ENCODE results near the gene LIPC.

LIPC gene

GRCh38 chr15:58497046-58497785 is 65.4 kb downstream of the LIPC start:
- Mint-ChIP-seq H3K27me3 (no peaks in the 10 kb centered on the region), H3K4me3 (no peak overlapping the region), H3K4me1 (peaks cover 49% of the 10 kb centered on the region), H3K27ac (no peak overlapping the region), H3K9me3 (no peaks in the 10 kb centered on the region), H3K36me3 (no peaks in the 10 kb centered on the region)

- Mint-ChIP-seq H3K4me1 (peaks cover 38% of the 10 kb centered on the region), H3K27ac (no peak overlapping the region), H3K4me3 (no peak overlapping the region), H3K9me3 (no peaks in the 10 kb centered on the region), H3K27me3 (no peaks in the 10 kb centered on the region), H3K36me3 (no peaks in the 10 kb centered on the region)
These were observed 67.2 kb downstream of the LIPC start for GRCh38 chr15:58498821-58499580.

GRCh38 chr15:58501006-58501405 is 69.2 kb downstream of the LIPC start:
- H3K4me1 Mint-ChIP-seq, result peaks cover 40% of the 10 kb centered on the region
- H3K4me3 Mint-ChIP-seq, result no peak overlapping the region
- H3K36me3 Mint-ChIP-seq, result no peaks in the 10 kb centered on the region
- H3K27me3 Mint-ChIP-seq, result no peaks in the 10 kb centered on the region
- no peaks in the 10 kb centered on the region for H3K9me3 Mint-ChIP-seq
- no peak overlapping the region for H3K27ac Mint-ChIP-seq

DNA sequence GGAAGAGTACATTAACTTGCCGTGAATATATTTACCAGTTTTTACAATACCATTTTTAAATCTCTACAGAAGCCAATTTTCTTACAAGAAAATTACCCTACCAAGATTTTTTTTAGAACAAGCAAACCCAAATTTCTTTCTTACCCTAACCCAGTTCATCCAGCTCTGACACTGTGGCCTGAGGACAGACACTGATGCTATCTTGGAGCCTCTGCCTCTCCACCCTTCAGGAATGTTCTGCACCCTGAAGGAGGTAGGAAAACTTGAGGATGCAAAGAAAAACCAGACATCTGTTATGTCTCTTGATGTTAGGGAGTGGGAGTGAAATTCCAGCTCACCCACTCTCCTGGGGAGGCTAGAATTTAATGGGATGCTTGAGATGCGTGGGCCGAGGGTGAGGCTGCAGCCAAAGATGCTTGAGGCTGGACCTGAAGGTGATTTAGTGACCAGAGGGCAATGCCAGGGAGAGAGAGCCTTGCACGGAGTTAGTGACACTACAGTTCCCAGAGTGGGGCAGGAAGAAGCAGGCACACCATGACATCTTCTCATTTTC is 69.9 kb downstream of the LIPC start:
- no peak overlapping the region for H3K4me3 Mint-ChIP-seq
- H3K36me3 Mint-ChIP-seq, result no peaks in the 10 kb centered on the region
- no peak overlapping the region for H3K27ac Mint-ChIP-seq
- no peaks in the 10 kb centered on the region for H3K27me3 Mint-ChIP-seq
- H3K9me3 Mint-ChIP-seq, result no peaks in the 10 kb centered on the region
- peaks cover 40% of the 10 kb centered on the region for H3K4me1 Mint-ChIP-seq

DNA sequence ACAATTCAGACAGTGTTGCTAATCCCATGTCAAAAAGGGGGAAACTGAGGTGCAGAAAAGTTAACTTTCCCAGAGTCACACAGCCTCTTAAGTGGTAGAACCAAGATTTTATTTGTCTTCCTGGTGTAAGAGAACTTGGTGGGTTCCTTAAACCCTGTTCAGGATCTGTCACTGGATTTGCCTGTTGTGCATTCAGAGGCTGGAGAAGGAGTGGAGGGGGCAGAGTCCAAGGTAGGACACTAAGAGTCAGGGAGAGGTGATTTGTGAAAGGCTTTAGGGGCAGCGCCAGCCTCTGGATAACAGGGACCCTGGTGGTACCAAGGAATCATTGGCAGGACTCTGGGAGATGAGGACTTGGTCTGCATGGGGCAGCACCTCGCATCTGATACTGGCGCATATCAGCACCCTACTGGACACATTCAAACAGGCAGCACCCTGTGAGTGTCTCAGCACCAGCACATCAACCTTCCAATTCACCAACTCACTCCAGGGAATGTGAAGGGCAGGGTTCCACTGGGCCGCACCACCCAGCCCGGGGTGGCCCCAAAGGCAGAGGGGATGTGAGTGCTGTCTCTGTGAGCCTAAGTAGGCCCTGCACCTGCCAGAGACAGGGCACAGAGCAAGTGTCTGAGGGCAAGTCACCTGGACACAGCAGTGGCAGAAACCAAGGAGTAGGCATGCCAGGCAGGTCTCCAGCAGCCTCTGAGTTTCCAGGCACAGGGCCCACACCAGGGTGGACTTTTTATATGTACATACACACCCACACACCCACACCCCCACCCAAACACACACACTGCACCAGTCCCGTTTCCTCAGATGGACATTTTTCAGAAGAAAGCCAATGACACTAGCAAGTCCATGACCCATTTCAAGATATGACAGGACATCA is 71.6 kb downstream of the LIPC start:
- Mint-ChIP-seq H3K9me3 (no peaks in the 10 kb centered on the region), H3K4me1 (peaks cover 32% of the 10 kb centered on the region), H3K27me3 (no peaks in the 10 kb centered on the region), H3K27ac (no peak overlapping the region), H3K4me3 (no peak overlapping the region), H3K36me3 (no peaks in the 10 kb centered on the region)

DNA sequence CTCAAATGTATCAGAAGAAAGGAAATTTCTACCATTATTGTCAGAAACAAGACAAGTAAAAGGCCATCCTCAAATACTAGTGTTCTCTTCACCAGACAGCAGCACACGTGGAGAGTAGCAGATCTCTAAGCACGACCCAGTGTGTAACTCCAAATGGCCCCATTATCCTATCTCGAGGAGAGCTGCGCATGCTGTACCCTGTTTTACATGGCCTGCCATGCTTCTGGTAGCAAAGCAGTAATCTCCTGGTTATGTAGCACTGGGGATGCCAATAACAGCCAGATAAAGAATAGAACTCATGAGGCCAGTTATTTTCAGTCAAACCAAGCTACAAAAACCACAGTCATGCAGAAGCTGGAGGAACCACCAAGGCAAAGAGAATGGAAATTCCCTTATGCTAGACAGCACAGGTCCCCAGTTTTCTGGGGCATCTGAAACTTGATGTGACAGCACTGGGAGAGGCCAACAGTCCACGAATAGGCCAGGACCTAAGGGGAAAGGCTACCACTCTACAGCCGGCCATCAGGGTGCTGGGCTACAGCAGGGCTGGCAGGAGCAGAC is 73.0 kb downstream of the LIPC start:
- Mint-ChIP-seq H3K4me3 (no peak overlapping the region), H3K27me3 (no peaks in the 10 kb centered on the region), H3K36me3 (no peaks in the 10 kb centered on the region), H3K27ac (no peak overlapping the region), H3K9me3 (no peaks in the 10 kb centered on the region), H3K4me1 (peaks cover 32% of the 10 kb centered on the region)

DNA sequence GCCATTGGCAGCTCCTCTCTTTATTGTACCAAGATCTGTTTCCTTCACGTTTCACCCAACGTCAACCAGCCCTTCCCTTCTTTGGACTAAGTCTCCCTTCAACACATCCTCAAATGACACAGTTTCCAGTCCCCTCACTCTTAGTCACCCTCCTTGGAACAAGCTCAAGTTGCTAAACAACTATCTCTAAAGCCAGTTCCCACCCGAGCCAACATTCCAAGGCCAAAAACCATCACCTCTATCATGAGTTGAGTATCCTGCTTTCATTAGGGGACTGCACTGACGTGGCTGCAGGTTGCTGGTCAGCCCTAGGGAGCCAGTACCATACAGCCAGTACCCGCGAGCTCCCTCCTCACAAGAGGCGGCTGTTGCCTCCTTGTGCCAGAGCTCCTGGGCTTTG is 73.8 kb downstream of the LIPC start:
- Mint-ChIP-seq H3K9me3 (no peaks in the 10 kb centered on the region), H3K4me1 (peaks cover 32% of the 10 kb centered on the region), H3K27me3 (no peaks in the 10 kb centered on the region), H3K36me3 (no peaks in the 10 kb centered on the region), H3K27ac (no peak overlapping the region), H3K4me3 (no peak overlapping the region)

- H3K9me3 Mint-ChIP-seq, result no peaks in the 10 kb centered on the region
- H3K4me1 Mint-ChIP-seq, result peaks cover 27% of the 10 kb centered on the region
- no peaks in the 10 kb centered on the region for H3K36me3 Mint-ChIP-seq
- H3K27ac Mint-ChIP-seq, result no peak overlapping the region
- H3K4me3 Mint-ChIP-seq, result peak overlapping the region; percentile 3
- no peaks in the 10 kb centered on the region for H3K27me3 Mint-ChIP-seq
These were observed 74.3 kb downstream of the LIPC start for GRCh38 chr15:58506064-58506490.

DNA sequence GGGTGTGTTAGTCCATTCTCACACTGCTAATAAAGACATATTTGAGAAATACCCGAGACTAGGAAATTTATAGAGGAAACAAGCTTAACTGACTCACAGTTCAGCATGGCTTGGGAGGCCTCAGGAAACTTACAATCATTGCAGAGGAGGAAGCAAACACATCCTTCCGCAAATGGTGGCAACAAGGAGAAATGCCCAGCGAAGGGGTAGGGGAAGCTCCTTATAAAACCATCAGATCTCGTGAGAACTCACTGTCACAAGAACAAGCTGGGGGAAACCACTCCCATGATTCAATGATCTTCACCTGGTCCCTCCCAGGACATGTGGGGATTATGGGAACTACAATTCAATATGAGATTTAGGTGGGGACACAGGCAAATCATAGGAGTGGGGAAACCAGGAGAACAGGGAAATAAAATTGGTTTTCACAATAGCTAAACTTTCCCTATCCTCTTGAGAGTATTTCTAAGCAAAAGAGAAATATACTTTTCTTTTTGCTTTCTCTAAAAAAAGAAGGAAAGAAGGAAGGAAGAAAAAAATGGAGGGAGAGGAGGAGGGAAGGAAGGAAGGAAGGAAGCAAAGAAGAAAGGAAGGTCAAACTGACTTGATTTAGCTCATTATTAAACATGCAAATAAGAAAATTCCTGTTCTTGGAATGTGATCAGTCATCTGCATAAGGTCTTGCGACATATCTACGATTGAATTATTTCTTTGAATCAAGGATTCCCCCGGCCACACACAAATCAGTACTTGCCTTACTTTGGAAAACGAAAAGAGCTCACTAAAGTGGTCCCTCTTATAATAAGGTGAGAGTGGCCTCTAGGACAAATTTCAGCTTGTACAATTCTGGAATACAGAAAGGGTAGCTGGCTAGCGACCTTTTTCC is 75.2 kb downstream of the LIPC start:
- H3K36me3 Mint-ChIP-seq, result no peaks in the 10 kb centered on the region
- no peaks in the 10 kb centered on the region for H3K9me3 Mint-ChIP-seq
- peaks cover 27% of the 10 kb centered on the region for H3K4me1 Mint-ChIP-seq
- H3K27me3 Mint-ChIP-seq, result no peaks in the 10 kb centered on the region
- peak overlapping the region; percentile 69 for H3K27ac Mint-ChIP-seq
- H3K4me3 Mint-ChIP-seq, result no peak overlapping the region

DNA sequence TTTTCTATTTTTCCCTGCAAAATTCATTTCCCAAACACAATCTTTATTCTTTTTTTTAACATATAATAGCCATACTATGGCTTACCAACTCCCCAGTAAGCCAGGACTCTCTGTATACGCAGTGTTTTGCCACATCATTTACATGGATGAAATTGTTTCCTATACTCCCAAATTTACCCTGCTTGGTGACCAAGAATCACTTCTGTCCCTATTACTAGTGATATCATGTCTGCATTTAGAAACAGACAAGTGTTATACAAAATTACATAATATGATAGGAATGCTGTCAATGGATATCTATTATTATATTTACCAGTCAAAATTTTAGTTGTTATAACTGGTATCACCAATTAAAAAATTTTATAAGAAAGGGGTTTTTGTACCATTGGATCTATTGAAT is 77.8 kb downstream of the LIPC start:
- no peaks in the 10 kb centered on the region for H3K9me3 Mint-ChIP-seq
- no peaks in the 10 kb centered on the region for H3K27me3 Mint-ChIP-seq
- H3K4me3 Mint-ChIP-seq, result no peak overlapping the region
- H3K27ac Mint-ChIP-seq, result no peak overlapping the region
- H3K36me3 Mint-ChIP-seq, result no peaks in the 10 kb centered on the region
- H3K4me1 Mint-ChIP-seq, result peaks cover 34% of the 10 kb centered on the region

DNA sequence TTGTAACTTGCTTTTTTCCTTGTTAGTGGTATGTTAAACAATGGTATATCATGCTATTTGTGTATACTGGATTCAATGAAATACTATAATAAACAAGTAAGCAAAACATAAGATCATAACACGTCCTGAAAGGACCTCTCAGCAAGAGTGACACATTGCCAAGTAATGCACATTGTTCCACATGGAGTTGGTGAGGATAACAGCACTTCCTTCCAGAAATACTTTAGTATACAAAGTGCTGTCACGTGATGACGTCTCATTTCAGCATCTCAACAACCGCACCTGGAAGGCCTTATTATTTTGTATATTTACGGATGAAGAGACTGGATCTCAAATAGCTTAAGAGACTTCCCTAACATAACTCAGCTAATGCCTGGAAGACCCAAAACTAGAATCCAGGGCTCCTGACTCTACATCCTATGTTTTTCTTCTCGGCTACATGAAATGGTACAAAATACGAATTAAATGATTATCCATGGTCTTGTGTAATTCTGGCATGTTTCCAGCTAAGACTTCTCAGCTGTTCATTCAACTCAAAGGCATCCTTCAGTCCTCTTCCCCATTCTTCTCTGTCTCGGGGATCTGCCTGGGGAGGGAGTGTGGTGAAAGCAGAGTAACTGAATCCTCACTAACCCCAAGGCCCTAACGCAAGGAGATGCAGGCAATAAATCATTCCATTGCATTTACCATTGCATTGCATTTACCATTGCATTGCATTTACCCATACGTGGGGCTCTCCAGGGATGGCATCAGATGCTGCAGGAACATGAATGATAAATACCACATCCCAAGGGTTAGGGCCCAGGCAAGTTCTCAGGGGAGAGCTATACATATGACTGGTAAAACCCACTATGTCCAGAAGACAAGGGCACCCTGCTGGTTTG is 79.2 kb downstream of the LIPC start:
- H3K36me3 Mint-ChIP-seq, result no peaks in the 10 kb centered on the region
- no peak overlapping the region for H3K4me3 Mint-ChIP-seq
- H3K4me1 Mint-ChIP-seq, result peaks cover 33% of the 10 kb centered on the region
- H3K27me3 Mint-ChIP-seq, result no peaks in the 10 kb centered on the region
- H3K27ac Mint-ChIP-seq, result no peak overlapping the region
- no peaks in the 10 kb centered on the region for H3K9me3 Mint-ChIP-seq

DNA sequence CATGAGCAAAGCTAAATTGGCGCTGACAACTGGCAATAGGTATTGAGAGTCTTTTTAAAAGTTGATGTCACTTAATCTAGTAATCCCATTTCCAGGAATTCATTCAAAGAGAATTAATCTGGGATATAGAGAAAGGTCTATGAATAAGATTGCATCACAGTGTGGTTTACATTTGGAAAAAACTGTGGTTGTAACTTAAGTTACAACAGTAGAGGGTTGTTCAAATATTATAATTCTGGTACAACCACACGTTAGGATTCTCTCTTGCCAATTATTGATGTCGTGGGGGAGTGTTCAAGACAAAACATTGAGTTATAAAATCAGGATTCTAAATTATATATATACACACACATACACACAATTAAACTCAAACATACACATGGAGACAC is 79.8 kb downstream of the LIPC start:
- Mint-ChIP-seq H3K4me3 (no peak overlapping the region), H3K27me3 (no peaks in the 10 kb centered on the region), H3K36me3 (peaks cover 2% of the 10 kb centered on the region), H3K9me3 (peaks cover 4% of the 10 kb centered on the region), H3K27ac (no peak overlapping the region), H3K4me1 (peaks cover 33% of the 10 kb centered on the region)

- no peaks in the 10 kb centered on the region for H3K27me3 Mint-ChIP-seq
- no peak overlapping the region for H3K27ac Mint-ChIP-seq
- peaks cover 5% of the 10 kb centered on the region for H3K9me3 Mint-ChIP-seq
These were observed 80.7 kb downstream of the LIPC start for GRCh38 chr15:58512522-58512921.

DNA sequence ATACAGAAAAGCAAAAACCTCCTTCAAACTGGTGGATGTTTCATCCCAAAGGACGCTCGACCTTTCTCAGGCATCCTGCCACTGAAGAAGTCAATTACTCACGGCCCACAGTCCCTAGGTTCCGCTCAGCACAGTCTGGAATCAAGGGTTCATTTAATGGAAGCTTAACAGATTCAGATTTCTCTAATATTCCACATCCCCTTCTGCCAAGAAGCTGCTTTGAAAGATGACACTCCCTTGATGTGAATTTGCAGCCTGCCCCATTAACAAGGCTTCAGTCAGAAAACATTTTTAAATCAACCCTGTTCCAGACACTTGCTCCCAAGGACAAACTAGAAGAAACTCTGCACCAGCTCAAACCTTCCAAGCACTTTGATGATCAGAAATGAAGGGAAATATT is 81.2 kb downstream of the LIPC start:
- Mint-ChIP-seq H3K9me3 (peaks cover 5% of the 10 kb centered on the region), H3K27me3 (no peaks in the 10 kb centered on the region), H3K36me3 (peaks cover 2% of the 10 kb centered on the region), H3K27ac (no peak overlapping the region), H3K4me1 (peaks cover 43% of the 10 kb centered on the region), H3K4me3 (no peak overlapping the region)

More at GRCh38 chr15:58512522-58512921, 80.7 kb downstream of the LIPC start:
- peaks cover 38% of the 10 kb centered on the region for H3K4me1 Mint-ChIP-seq
- no peak overlapping the region for H3K4me3 Mint-ChIP-seq
- H3K36me3 Mint-ChIP-seq, result peaks cover 2% of the 10 kb centered on the region
